ENCODE data around the gene SLC23A1.
"Not testable (repeated sequence)": the region's sequence is repeated elsewhere in the genome, so short reads cannot be mapped to it uniquely, and the experiment has no call there.

SLC23A1 gene

GRCh38 chr5:139383275-139383992 is at the start of gene SLC23A1:
TSS of gene SLC23A1 (minus strand) at chr5:139383297. CDS start at chr5:139383253, 44 bp downstream.
- no peak for DNase-seq

GRCh38 chr5:139431706-139432105 is 48.6 kb upstream of the SLC23A1 start:
- DNase-seq = no peak

GRCh38 chr5:139430015-139430414 is 46.9 kb upstream of the SLC23A1 start:
- DNase-seq = no peak

GRCh38 chr5:139426203-139426885 is 43.2 kb upstream of the SLC23A1 start:
- DNase-seq = no peak

GRCh38 chr5:139425497-139425896 is 42.4 kb upstream of the SLC23A1 start:
- DNase-seq = no peak

GRCh38 chr5:139422307-139422893 is 39.3 kb upstream of the SLC23A1 start:
- DNase-seq = peak; percentile 43

GRCh38 chr5:139419226-139420192 is 36.4 kb upstream of the SLC23A1 start:
- DNase-seq = no peak

- DNase-seq = no peak
Observed at GRCh38 chr5:139418793-139419192, 35.7 kb upstream of the SLC23A1 start.

GRCh38 chr5:139417214-139417613 is 34.1 kb upstream of the SLC23A1 start:
- no peak for DNase-seq

GRCh38 chr5:139416651-139417050 is 33.6 kb upstream of the SLC23A1 start:
- no peak for DNase-seq

GRCh38 chr5:139415869-139416268 is 32.8 kb upstream of the SLC23A1 start:
- DNase-seq = no peak

- no peak for DNase-seq
Observed at GRCh38 chr5:139415221-139415861, 32.2 kb upstream of the SLC23A1 start.

- DNase-seq = no peak
Observed at GRCh38 chr5:139414581-139415130, 31.6 kb upstream of the SLC23A1 start.

- DNase-seq = no peak
Observed at GRCh38 chr5:139413963-139414362, 30.9 kb upstream of the SLC23A1 start.

GRCh38 chr5:139413153-139413552 is 30.1 kb upstream of the SLC23A1 start:
- no peak for DNase-seq

- no peak for DNase-seq
Observed at GRCh38 chr5:139410993-139411828, 28.1 kb upstream of the SLC23A1 start.

- DNase-seq = no peak
Observed at GRCh38 chr5:139410121-139410992, 27.3 kb upstream of the SLC23A1 start.

GRCh38 chr5:139409116-139409515 is 26.0 kb upstream of the SLC23A1 start:
- DNase-seq = not testable (repeated sequence)

GRCh38 chr5:139408191-139408590 is 25.1 kb upstream of the SLC23A1 start:
- no peak for DNase-seq

- no peak for DNase-seq
Observed at GRCh38 chr5:139407517-139407916, 24.4 kb upstream of the SLC23A1 start.
